Measurements from ENCODE around the gene VAMP8.

GRCh38 chr2:85623991-85624390 is 46.6 kb downstream of the VAMP8 start:
- no peak for TF ChIP-seq CTCF (IDR thresholded peaks at IDR 0.05)
- no peak for TF ChIP-seq POLR2A (IDR thresholded peaks at IDR 0.05)
